ENCODE results near the gene CCDC85B.
A peak's percentile ranks its signal among the peaks of the same experiment; 100 is the strongest.

The CCDC85B gene

DNA sequence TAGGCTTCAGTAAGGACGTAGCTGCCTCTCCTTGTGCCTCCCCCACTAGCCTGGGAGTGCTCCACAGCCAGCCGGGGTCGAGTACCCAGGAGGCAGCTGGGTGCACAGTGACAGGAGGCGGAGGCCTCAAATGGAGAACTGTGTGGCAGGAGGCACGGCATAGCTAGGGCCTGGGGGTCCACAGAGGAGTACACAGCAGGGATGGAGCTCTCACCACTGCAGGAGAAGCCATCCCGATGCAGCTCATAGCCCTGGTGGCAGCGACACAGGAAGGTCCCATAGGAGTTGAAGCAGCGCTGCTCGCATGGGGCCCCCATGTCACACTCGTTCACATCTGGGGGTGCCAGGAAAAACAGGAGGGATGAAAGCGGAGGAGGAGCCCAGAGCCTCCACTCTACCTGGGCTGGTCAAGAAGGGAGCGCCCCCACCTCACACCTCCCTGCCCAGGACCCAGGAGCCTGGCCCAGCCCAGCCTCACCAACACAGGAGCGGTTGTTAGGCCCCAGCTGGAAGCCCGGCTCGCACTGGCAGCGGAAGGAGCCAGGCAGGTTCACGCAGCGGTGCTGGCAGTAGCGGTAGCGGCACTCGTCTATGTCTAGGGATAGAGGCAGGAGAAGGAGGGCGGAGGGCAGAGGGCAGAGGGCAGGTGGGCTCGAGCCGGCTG, 20.7 kb upstream of the CCDC85B start:
- DNase-seq = no peak

DNA sequence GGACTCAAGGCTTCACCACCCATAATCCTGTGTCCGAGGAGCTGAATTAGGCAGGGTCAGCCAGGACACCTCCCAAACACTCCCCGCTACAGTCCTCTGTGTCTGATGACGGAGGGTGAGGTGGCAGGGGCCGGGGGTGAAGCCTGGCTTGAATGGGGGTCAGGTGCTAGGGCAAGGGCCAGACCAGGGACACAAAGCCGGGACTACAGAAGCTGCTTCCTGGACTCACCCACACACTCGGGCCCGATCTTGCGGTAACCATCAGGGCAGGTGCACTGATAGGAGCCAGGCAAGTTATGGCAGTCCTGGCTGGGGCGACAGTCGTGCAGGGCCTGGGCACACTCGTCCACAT, 20.2 kb upstream of the CCDC85B start:
- DNase-seq = no peak

DNA sequence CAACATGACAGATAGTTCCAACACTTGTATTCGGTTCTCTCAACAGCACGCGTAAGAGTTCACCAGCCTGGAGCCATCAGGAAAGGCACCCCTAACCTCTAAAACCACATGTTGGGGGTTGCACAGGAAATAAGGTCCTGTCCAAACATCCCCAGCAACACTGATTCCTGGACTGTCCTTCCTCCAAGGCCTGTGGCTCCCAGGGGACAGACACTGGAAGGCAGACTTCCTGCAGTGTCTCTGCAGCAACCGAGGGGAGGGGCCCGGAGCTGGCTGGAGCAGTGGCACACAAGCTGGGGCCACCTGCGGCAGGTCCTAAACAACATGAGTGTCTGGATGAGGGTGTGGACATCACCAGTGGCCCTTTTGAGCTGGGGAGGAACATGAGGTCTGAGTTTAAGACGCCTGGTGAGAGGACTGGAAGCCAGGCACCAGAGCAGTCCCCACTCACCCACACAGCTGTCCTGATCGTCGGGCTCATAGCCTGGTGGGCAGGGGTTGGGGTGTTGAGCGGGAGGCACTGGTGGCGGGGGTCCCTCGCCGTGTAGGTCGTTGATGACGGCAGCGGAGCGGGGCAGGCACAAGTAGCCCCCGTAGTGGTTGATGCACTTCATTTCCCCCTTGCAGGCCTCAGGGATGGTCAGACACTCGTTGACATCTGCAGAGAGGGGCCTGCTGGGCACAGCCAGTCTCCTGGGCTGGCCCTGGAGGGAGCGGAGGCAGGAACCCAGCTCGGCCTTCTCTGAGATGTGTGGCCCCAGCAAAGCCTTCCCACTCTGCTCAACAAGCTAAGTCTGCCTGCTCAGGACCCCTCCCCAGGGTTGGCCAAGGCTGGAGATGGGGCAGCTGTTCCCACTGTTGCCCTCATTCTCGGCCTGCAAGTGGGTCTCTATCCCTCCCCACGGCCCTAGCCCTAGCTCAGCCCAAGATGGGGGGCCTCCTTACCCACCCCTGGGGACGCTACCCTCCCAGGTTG, 19.5 kb upstream of the CCDC85B start:
- no peak for DNase-seq

DNA sequence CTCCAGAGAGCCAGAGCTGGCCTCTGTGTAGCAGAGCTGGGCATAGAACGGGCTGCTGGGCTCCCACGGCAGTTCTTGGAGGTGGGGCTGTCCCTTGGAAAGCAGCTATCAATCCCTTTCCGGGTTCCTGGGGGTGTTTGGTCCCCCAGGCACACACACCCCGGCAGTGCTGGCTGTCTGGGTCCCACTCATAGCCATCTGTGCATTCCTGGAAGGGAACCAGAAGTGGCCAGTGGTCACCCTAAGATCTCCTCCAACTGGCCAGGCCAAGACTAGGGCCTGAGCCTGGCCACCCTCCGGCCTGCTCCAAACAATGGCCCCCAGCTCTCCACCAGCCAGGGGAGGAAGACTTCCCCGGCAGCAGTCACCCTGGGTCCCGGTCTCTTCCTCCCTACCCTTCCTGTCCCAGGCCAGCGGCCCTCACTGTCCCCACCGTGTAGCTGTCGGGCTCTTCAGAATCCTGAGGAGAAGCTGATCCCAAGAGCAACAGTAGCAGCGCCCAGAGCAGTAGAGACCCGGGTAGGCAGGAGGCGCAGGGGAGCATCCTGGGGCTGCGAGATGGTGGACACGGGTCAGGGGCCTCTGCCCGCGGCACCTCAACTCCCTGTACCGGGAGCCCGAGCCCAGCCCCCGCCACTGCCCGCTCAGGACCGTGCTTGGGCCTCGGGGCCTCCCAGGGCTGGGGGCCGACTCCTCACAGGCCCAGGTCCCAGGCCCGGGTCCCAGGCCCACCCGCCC, 18.5 kb upstream of the CCDC85B start:
- DNase-seq = no peak

DNA sequence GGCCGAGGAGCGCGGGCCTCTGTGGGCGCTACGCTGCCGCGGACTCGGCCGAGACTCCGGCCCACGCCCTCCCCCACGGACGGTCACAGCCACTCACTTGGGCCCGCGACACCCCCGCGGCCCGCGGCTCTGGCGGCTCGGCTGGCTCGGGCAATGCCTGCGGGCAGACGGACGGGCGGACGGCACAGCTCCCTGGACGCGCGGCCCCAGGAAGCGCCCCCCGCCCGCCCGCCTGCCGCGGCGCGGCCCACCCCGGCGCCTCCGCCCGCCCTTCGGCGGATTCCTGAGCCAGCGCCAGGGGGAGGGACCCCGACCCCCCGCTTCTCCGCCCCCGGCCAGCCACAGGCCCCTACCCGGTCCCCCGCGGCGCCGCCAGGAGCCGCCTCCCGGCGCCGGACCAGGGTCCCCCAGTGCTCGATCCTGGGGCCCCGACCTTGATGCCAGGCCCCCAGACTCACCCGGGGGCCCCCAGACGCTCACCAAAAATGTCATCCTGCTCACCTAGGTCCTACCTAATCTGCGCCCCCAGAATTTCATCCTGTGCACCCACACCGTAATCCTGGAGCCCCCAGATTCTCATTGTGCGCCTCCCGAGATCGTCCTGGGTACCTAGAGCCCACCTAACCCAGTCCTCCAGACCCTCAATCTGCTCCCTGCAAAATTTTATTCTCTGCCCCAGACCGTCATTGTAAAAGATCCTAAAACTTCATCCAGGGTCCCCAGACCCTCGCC, 17.7 kb upstream of the CCDC85B start, which contains the start of gene EFEMP2:
Gene EFEMP2 (minus strand): TSS at position 215 of the 732 bp plus-strand sequence. CDS start 446 bp downstream, outside the sequence.
- DNase-seq = no peak

DNA sequence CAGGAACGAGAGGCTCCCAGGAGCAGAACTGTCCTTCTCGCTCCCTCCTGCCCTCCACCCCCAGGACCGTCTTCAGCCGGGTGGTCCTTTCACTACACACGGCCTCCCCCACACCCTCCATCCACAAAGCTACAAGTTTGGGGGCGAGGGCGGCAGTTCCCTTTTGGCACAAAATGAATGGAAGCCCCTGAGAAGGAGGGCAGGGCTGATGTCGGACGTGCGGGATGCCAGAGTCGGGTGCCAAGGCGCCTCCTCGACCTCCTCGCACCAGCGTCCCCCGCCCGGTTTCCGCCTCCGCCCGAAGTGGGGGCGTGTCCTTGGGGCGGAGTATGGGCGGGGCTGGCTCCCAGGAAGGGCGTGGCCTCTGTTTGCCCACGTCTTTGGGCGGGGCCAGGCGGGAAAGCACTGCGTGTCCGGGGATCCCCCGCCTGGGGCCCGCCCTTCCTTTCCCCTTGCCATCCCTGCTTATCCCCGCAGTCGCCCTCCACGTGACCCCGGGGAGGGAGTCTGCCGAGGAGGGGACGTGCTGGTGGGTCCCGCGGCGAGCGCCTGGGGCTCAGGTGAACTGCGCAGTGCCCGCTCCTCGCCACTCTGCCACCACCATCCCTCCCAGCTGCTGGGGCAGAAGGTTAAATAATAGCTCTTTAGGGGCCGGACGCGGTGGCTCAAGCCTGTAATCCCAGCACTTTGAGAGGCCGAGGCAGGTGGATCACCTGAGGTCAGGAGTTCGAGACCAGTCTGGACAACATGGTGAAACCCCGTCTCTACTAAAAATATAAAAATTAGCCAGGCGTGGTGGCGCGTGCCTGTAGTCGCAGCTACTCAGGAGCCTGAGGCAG, 16.9 kb upstream of the CCDC85B start:
- DNase-seq = peak; percentile 90

DNA sequence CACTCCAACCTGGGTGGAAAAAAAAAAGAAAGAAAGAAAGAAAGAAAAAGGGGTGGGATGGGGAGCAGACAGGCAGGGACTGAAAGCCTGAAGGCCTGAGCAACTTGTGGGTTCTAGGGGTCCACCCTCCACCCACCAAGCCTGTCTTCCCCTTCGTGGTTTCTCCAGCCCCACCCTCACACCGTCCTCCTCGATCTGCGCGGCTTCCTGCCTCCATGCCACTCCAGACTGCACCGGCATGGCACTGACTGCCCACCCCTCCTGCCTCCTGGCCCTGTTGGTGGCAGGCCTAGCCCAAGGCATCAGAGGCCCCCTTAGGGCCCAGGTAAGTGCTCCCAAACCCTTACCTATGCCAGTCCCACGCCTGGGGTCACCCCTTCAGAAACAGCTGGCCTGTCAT, 10.9 kb upstream of the CCDC85B start, which contains the start of gene CTSW:
Gene CTSW (plus strand): TSS at position 221 of the 400 bp plus-strand sequence. CDS start 18 bp downstream, at position 239.
- DNase-seq = peak; percentile 45

DNA sequence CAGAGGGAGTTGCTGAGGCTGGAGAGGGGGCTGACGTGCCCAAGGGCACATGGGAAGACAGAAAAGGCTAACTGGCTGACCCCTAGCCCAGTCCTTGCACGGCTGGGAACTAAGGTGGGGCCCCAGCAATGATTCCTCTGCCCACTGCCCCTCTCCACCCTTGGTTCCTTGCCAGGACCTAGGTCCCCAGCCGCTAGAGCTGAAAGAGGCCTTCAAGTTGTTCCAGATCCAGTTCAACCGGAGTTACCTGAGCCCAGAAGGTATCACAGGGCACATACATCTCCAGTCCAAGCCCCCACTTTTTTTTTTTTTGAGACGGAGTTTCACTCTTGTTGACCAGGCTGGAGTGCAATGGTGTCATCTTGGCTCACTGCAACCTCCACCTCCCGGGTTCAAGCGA, 10.4 kb upstream of the CCDC85B start:
- no peak for DNase-seq

DNA sequence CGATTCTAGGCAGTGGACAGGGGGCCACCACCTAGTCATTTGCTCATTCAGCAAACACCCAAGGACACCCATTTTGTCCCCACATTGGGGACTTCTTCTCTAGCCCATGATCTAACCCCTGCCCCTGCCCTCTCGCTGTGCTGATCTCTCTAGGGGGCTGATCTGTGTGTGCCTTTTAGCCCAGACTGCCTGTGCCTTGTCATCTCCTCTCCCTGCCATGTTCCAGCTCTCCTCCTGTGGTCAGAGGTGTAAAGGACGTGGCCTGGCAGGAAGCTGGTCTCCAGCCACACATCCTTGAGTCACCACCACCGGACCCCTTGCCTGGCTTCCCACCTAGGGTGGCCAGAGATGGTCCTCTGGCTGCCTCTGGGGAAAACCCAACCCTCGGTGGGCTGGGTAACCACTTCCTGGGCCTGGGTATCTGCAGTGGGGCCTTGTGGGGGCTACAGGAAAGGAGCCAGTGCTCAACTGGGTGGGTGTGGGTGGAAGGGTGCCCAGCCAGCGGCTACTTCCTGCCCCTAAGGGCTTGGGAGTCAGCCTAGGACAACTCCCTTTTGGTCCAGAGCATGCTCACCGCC, 9.5 kb upstream of the CCDC85B start:
- no peak for DNase-seq

DNA sequence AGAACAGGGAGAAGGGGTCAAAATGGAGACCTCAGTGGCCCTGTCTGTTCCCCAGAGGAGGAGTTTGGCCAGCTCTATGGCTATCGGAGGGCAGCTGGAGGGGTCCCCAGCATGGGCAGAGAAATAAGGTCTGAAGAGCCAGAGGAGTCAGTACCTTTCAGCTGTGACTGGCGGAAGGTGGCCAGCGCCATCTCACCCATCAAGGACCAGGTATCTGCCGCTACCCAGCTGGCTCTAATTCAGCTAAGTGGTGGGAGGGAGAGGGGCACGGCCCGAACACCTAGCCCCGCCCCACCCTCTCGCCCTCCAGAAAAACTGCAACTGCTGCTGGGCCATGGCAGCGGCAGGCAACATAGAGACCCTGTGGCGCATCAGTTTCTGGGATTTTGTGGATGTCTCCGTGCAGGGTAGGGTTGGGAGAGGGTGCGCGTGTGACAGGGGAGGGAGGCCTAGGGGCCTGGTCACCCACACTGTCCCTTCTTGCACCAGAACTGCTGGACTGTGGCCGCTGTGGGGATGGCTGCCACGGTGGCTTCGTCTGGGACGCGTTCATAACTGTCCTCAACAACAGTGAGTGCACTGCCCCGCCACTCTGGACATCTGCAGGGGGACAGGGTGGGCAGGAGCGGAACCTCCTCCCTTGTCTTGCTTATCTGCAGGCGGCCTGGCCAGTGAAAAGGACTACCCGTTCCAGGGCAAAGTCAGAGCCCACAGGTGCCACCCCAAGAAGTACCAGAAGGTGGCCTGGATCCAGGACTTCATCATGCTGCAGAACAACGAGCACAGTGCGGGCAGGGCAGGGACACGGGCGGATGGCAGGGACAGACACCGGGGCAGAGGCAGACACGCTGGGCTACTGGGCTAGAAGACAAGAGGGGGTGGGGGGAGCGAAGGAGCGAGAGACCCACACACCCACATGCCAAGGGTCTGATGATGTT, 8.1 kb upstream of the CCDC85B start:
- no peak for DNase-seq

DNA sequence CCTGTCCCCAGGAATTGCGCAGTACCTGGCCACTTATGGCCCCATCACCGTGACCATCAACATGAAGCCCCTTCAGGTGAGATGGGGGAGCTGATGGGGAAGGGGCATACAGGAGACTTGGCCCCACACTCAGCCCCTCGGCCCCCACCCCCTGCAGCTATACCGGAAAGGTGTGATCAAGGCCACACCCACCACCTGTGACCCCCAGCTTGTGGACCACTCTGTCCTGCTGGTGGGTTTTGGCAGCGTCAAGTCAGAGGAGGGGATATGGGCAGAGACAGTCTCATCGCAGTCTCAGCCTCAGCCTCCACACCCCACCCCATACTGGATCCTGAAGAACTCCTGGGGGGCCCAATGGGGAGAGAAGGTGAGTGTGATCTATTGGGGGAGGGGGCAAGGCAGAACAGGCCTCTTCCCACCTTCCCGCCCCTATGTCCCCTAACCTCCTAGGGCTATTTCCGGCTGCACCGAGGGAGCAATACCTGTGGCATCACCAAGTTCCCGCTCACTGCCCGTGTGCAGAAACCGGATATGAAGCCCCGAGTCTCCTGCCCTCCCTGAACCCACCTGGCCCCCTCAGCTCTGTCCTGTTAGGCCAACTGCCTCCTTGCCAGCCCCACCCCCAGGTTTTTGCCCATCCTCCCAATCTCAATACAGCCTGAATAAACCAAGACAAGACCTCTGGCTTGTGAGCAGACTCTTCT, 7.3 kb upstream of the CCDC85B start:
- no peak for DNase-seq

DNA sequence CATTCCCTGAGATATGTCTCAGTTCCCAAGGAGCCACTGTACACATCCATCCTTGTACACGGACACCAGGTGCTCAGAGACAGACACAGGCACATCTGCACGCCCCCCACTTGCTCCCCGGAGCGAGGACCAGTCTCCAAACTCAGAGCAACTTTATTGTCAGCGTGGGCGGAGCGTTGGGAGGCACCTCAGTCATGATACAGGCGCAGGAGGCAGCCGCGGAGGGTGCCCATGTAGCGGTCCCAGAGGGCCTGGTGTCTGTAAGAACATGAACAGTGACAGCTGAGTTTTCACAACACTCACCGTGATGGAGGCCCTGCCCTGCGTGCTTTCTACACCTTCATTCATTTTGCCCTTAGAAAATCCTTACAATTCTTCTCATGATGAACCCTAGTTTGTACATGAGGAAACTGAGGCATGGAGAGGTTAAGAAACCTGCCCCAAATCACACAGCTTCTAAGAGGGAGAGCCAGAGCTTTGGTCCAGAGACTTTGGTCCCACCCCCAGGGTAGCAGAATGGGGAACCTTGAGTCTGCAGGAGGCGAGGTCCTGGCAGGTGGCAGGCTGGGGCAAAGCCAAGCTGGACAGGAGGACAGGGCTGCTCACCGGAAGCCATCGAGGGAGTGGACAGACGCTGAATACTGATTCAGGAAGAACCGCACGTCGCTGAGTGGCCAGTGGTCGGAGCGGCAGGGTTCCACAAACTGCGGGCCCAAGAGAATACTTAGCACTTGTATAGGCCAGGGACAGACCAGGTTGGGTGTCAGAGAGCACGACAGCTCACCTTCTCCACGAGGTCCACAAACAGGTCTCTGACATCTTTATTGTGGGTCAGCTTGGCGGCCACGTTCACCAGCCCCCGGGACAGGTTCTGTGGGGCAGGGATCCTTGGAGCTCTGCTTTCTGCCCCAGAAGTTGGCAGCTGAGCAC, 6.4 kb upstream of the CCDC85B start:
- no peak for DNase-seq

DNA sequence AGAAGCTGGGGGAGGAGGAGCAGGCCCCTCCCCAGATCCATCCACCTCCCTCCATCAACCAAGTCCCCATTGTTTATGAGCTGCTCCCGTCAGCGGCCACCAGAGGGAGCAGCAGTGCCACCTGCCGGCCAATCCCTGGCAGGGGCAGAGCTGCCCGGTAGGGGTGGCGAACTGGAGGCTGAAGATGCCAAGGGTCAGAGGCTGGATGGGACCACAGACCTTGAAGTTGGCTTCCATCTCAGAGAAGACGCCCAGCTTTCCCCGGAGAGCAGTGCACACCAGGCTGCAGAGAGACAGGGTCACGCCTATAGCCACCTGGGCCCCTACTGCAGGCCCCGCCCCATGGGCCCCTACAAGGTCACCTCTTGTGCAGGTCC, 5.8 kb upstream of the CCDC85B start:
- peak; percentile 51 for DNase-seq

DNA sequence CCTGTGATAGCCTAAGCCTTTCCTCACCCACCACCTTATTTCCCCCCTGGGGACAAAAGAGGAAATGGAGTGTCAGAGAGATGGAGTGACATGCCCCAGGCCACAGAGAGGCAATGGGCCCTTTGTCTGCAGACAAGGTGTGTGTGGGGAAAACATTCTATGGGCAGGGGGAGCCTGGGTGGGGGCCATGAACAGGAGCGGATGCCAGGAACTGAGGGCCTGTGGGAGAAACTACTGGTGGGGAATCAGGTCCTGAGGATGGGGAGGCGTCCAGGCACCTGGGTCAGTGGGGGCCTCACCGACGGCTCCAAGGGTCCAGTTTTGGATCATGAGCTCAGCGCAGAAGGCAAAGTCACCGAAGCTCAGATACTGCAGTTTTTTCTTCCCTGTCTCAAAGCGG, 5.2 kb upstream of the CCDC85B start:
- no peak for DNase-seq

DNA sequence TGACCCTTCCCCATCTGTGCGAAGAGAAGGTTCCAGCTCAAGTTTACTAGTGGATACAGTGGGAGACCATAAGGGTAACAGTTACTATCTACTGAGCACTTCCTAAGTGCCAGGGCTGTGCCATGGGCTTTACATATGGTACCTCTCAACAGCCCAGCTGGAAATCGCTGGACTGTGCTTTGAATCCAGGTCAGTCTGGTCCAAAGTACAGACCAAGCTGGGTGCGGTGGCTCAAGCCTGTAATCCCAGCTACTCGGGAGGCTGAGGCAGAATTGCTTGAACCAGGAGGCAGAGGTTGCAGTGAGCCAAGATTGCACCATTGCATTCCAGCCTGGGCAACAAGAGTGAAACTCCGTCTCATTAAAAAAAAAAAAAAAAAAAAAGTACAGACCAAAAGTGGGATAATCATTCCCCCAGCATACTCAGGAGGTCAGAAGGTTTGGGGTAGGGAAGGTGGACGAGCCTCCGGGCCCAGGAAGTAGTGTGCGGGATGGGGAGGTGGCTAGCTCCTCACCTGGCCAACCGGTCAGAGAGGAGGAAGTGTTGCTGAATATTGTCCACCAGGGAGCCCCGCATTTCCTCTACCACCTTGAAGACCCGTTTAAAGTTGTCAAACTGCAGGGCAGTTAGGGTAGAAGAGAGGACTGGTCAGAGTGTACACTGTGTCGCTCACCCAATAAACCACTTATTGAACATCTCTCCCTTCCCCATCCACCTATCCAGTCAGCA, 4.5 kb upstream of the CCDC85B start:
- DNase-seq = no peak

DNA sequence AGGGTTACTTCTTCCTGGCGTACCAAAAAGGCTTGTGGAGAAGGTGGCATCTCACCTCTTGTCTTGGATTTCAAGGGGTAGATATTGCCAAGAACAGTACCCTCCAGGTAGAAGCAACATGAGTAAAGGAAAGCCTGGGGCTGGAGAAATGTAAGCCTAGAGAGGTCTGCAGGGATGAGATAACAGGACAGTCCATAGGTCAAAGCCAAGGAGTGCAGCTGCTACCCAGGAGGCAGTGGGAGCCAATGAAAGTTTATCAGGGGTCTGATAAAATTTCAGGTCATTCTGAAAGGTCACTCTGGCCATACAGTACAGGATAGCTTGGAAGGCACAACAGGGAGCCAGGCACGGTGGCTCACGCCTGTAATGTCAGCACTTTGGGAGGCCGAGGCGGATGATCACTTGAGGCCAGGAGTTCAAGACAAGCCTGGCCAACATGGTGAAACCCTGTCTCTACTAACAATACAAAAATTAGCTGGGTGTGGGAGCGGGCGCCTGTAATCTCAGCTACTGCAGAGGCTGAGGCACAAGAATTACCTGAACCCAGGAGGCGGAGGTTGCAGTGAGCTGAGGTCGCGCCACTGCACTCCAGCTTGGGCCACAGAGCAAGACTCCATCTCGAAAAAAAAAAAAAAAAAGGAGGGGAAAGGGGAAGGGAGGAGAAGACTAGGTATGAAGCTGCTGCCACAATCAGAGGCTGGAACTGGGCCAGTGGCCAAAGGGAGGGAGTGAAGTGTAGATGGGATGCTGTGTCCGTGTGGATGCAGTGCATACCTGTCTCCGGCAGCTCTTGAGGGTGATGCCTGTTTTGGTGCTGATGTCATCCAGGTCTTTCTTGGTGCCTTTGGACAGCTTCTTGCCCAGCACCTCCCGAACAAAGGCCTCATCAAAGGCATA, 3.4 kb upstream of the CCDC85B start:
- no peak for DNase-seq
